Hepatocyte (in vitro differentiated cells): ENCODE measurements around the gene FXYD5. TPM values are rescaled to one million over a fixed set of nuclear protein-coding genes. Genes with fewer than 3 reads are reported as not detected.

Source experiments
- DNase-seq: peaks from one replicate; pipeline ENCODE4 v3.0.0-alpha.2; 2016; ENCODE audit warnings: low spot score
- H2AFZ ChIP-seq: fragments of 200-600 bp; sonication (generic); 2 replicates; pipeline ENCODE4 v1.6.0; 2016; ENCODE audit warnings: antibody characterized with exemption, mild to moderate bottlenecking
- H3K27ac ChIP-seq: fragments of 200-600 bp; sonication (generic); 2 replicates; pipeline ENCODE4 v1.5.1; 2016; ENCODE audit warnings: mild to moderate bottlenecking
- H3K27me3 ChIP-seq: fragments of 200-600 bp; sonication (generic); 2 replicates; pipeline ENCODE4 v1.6.1; 2016
- H3K36me3 ChIP-seq: fragments of 200-600 bp; sonication (generic); replicated peaks from 2 replicates; pipeline ENCODE4 v1.5.1; 2016; ENCODE audit warnings: low read depth; ENCODE audit not compliant: insufficient read depth
- H3K4me1 ChIP-seq: fragments of 200-600 bp; sonication (generic); 2 replicates; pipeline ENCODE4 v1.5.1; 2016; ENCODE audit warnings: mild to moderate bottlenecking, moderate library complexity; ENCODE audit not compliant: insufficient read depth
- H3K4me2 ChIP-seq: fragments of 200-600 bp; sonication (generic); 2 replicates; pipeline ENCODE4 v1.6.0; 2016
- H3K4me3 ChIP-seq: fragments of 200-600 bp; sonication (generic); 2 replicates; pipeline ENCODE4 v1.5.1; 2016; ENCODE audit warnings: mild to moderate bottlenecking
- H3K79me2 ChIP-seq: fragments of 200-600 bp; sonication (generic); 2 replicates; pipeline ENCODE4 v1.6.0; 2017; ENCODE audit warnings: mild to moderate bottlenecking
- H3K9me2 ChIP-seq: fragments of 200-600 bp; sonication (generic); replicated peaks from 2 replicates; pipeline ENCODE4 v1.6.0; 2017; ENCODE audit warnings: mild to moderate bottlenecking; ENCODE audit not compliant: insufficient read depth
- H3K9me3 ChIP-seq: fragments of 200-600 bp; sonication (generic); 2 replicates; pipeline ENCODE4 v1.5.1; 2016; ENCODE audit warnings: low read depth, mild to moderate bottlenecking
- H4K20me1 ChIP-seq: fragments of 200-600 bp; sonication (generic); 2 replicates; pipeline ENCODE4 v1.6.0; 2016; ENCODE audit warnings: mild to moderate bottlenecking; ENCODE audit not compliant: insufficient read depth, poor library complexity, severe bottlenecking
- CTCF ChIP-seq: fragments of 200-600 bp; sonication (generic); IDR thresholded peaks from 2 replicates; pipeline ENCODE4 v1.5.1; 2016; ENCODE audit warnings: antibody characterized with exemption, mild to moderate bottlenecking; ENCODE audit not compliant: poor library complexity
- EZH2 ChIP-seq: fragments of 200-600 bp; sonication (generic); IDR thresholded peaks from 2 replicates; pipeline ENCODE4 v1.6.1; 2016; ENCODE audit warnings: antibody characterized with exemption, mild to moderate bottlenecking, borderline replicate concordance
- EZH2phosphoT487 ChIP-seq: fragments of 200-600 bp; sonication (generic); IDR thresholded peaks from one replicate; pipeline ENCODE4 v1.6.1; 2018; ENCODE audit warnings: antibody characterized with exemption, mild to moderate bottlenecking, low read depth, moderate library complexity; ENCODE audit not compliant: unreplicated experiment, severe bottlenecking
- WGBS: methylation state at CpG from one replicate; pipeline ENCODE4 v1.1.6; 2016; ENCODE audit warnings: low lambda C conversion rate; ENCODE audit errors: missing lambda C conversion rate; 5-methylcytosine and 5-hydroxymethylcytosine counted together
- polyA plus RNA-seq: library from polyadenylated mRNA; unstranded; fragments of >200 nt; fragmentation: Nextera tagmentation; extraction: Ambion mirVana; gene quantifications from 2 replicates; pipeline ENCODE4 v1.2.1, GENCODE V29; 2016
- total RNA-seq: library from RNA; depleted of rRNA; stranded (reverse); fragments of >200 nt; gene quantifications from 2 replicates; pipeline ENCODE4 v1.2.3, GENCODE V29; 2014

The FXYD5 gene
- total and polyA plus RNA-seq, 2 experiments from 2014 or later = 36.4 to 81.1 TPM

GRCh38 chr19:35138305-35138892 is 16.1 kb upstream of the FXYD5 start, which contains the start of gene FXYD1:
Gene FXYD1, plus strand, starts transcription at chr19:35138824. Its CDS starts 1,256 bp downstream, at chr19:35140080.
- no peak within 1 kb of the TSS for H3K4me3 ChIP-seq
- peak within 1 kb of the TSS; percentile 62 for H3K4me2 ChIP-seq
- H3K36me3 ChIP-seq = no peaks in the 10 kb centered on the region
- H3K27ac ChIP-seq = peak within 1 kb of the TSS; percentile 59
- H3K9me2 ChIP-seq = no peaks in the 10 kb centered on the region
- TF ChIP-seq EZH2phosphoT487 (no peak), EZH2 (no peak), CTCF (no peak)
- DNase-seq = no peak
- H3K27me3 ChIP-seq = peaks cover 17% of the 10 kb centered on the region
- no peaks in the 10 kb centered on the region for H4K20me1 ChIP-seq
- no peaks in the 10 kb centered on the region for H3K79me2 ChIP-seq
- H3K4me1 ChIP-seq = peaks cover 50% of the 10 kb centered on the region
- no peaks in the 10 kb centered on the region for H3K9me3 ChIP-seq
- no peak within 1 kb of the TSS for H2AFZ ChIP-seq
- WGBS = 75% methylated on average over 12 of the region's 18 CpGs

GRCh38 chr19:35140207-35140961 is 14.2 kb upstream of the FXYD5 start:
- no peaks in the 10 kb centered on the region for H3K9me3 ChIP-seq
- H2AFZ ChIP-seq = no peak overlapping the region
- H3K79me2 ChIP-seq = no peaks in the 10 kb centered on the region
- H3K4me1 ChIP-seq = peaks cover 40% of the 10 kb centered on the region
- H4K20me1 ChIP-seq = no peaks in the 10 kb centered on the region
- peak overlapping the region; percentile 62 for H3K4me2 ChIP-seq
- no peaks in the 10 kb centered on the region for H3K9me2 ChIP-seq
- no peak overlapping the region for H3K4me3 ChIP-seq
- H3K36me3 ChIP-seq = no peaks in the 10 kb centered on the region
- TF ChIP-seq EZH2phosphoT487 = no peak
- TF ChIP-seq EZH2 = no peak
- TF ChIP-seq CTCF = no peak
- no peak overlapping the region for H3K27ac ChIP-seq
- no peak for DNase-seq
- peaks cover 27% of the 10 kb centered on the region for H3K27me3 ChIP-seq
- WGBS = 78% methylated on average over 7 of the region's 12 CpGs

- H3K4me2 ChIP-seq = peak overlapping the region; percentile 78
- H3K4me3 ChIP-seq = no peak overlapping the region
- no peaks in the 10 kb centered on the region for H3K9me2 ChIP-seq
- no peak overlapping the region for H2AFZ ChIP-seq
- TF ChIP-seq EZH2phosphoT487 = no peak
- TF ChIP-seq CTCF = peak; percentile 64
- TF ChIP-seq EZH2 = no peak
- whole genome bisulfite sequencing = 6% methylated on average over 25 of the region's 48 CpGs
- no peaks in the 10 kb centered on the region for H3K79me2 ChIP-seq
- H3K9me3 ChIP-seq = no peaks in the 10 kb centered on the region
- no peaks in the 10 kb centered on the region for H4K20me1 ChIP-seq
- peaks cover 27% of the 10 kb centered on the region for H3K27me3 ChIP-seq
- H3K4me1 ChIP-seq = peaks cover 40% of the 10 kb centered on the region
- DNase-seq = peak; percentile 95
- H3K36me3 ChIP-seq = no peaks in the 10 kb centered on the region
- H3K27ac ChIP-seq = no peak overlapping the region
These were observed 13.3 kb upstream of the FXYD5 start for GRCh38 chr19:35140962-35141836.
